Measurements from ENCODE around the gene ACIN1. TPM values are rescaled to one million over a fixed set of nuclear protein-coding genes. Genes with fewer than 3 reads are reported as not detected.

The ACIN1 gene
- polyA plus RNA-seq, 1 donor (not counting 4 experiments of a cell fraction or from before 2014, with no cell fraction given), result 104 TPM

DNA sequence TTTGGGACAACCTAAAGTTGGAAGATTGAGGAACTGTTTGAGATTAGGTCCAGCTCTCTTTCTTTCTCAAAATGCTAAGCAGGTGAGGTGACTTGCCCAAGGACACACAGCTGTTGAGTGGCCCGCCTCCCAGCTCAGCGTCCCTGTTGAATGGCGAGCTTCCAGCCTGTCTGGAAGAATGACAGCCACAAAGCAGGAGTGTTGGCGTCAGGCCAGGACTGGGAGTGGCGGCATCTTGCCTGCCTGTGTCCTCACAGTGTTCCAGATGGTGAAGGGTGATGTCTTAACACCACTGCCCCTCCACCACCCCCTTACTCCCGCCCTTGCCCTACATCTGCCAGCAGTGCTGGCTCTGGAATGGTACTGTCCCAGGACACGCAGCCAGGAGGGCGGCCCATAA, 28.5 kb upstream of the ACIN1 start:
- H3K27ac ChIP-seq (ENCODE audit: control insufficient read depth, insufficient read depth, low read length), result no peak overlapping the region
- DNase-seq (ENCODE audit: low read depth, low spot score) (no peak), FAIRE-seq (no peak)
- dilution Hi-C loops (cut with MboI; ENCODE audit: extremely low pct_ligation_motif_present, low sequenced_read_pairs), result no loop called here
- H4K20me1 ChIP-seq (ENCODE audit: control insufficient read depth, extremely low read depth, insufficient read depth, low read length), result no peaks in the 10 kb centered on the region
- no peak for TF ChIP-seq EZH2 (IDR thresholded peaks at IDR 0.05; ENCODE audit: low read length)
- no peak for TF ChIP-seq CTCF (optimal IDR thresholded peaks at IDR 0.05 in 1 of 3, IDR thresholded peaks at IDR 0.05 in 1 of 3, conservative IDR thresholded peaks at IDR 0.05 in 1 of 3; ENCODE audit: extremely low read depth in 1 of 3, insufficient read depth in 2 of 3, low read length in 3 of 3)
- H3K4me1 ChIP-seq (ENCODE audit: control insufficient read depth, extremely low read depth, insufficient read depth, low read length), result peaks cover 15% of the 10 kb centered on the region
- no peak overlapping the region for H3K9ac ChIP-seq (ENCODE audit: control insufficient read depth, extremely low read depth, insufficient read depth, low read length)
- H2AFZ ChIP-seq (ENCODE audit: control insufficient read depth, low read length), result no peak overlapping the region
- H3K4me3 ChIP-seq (ENCODE audit: control insufficient read depth in 2 of 3, extremely low read depth in 1 of 3, insufficient read depth in 2 of 3, low read depth in 1 of 3, low read length in 3 of 3), result no peak overlapping the region
- no peak overlapping the region for H3K4me2 ChIP-seq (ENCODE audit: control insufficient read depth, extremely low read depth, insufficient read depth, low read depth, low read length)
- no peaks in the 10 kb centered on the region for H3K9me1 ChIP-seq (ENCODE audit: control insufficient read depth, extremely low read depth, insufficient read depth, low read length)
- peaks cover 0 to 12% of the 10 kb centered on the region in 2 experiments for H3K36me3 ChIP-seq (ENCODE audit: control insufficient read depth in 2 of 2, extremely low read depth in 1 of 2, insufficient read depth in 2 of 2, low read length in 2 of 2)
- H3K27me3 ChIP-seq (ENCODE audit: control insufficient read depth, extremely low read depth, insufficient read depth, low read length), result no peaks in the 10 kb centered on the region
- no peaks in the 10 kb centered on the region for H3K79me2 ChIP-seq (ENCODE audit: control insufficient read depth, insufficient read depth, low read length)
- H3K9me3 ChIP-seq (ENCODE audit: control insufficient read depth, low read depth, low read length), result no peaks in the 10 kb centered on the region

DNA sequence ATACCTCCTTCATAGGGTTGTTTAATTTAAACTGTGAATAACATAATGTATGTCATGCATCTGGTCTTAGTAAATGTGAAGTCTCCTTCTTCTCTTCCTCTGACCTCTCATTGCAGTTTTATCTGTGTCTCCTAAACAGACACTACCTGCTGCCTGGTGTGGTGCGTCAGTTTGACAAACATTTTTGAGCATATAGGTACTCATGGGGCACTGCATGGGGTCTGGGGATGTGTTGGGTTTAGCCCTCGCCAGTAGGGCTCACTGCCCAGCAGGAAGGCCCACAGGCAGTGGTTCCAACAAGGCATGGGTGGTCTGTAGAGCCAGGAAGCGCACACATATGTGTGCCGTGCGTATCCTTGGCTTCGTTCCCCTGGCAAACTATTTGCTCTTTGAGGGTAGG, 27.1 kb upstream of the ACIN1 start:
- FAIRE-seq (no peak), DNase-seq (ENCODE audit: low read depth, low spot score) (no peak)
- Histone ChIP-seq H3K4me3 (ENCODE audit: control insufficient read depth in 2 of 3, extremely low read depth in 1 of 3, insufficient read depth in 2 of 3, low read depth in 1 of 3, low read length in 3 of 3) (no peak overlapping the region), H3K9me1 (ENCODE audit: control insufficient read depth, extremely low read depth, insufficient read depth, low read length) (no peaks in the 10 kb centered on the region), H3K9me3 (ENCODE audit: control insufficient read depth, low read depth, low read length) (no peaks in the 10 kb centered on the region), H4K20me1 (ENCODE audit: control insufficient read depth, extremely low read depth, insufficient read depth, low read length) (no peaks in the 10 kb centered on the region), H3K27me3 (ENCODE audit: control insufficient read depth, extremely low read depth, insufficient read depth, low read length) (no peaks in the 10 kb centered on the region), H3K4me1 (ENCODE audit: control insufficient read depth, extremely low read depth, insufficient read depth, low read length) (peaks cover 15% of the 10 kb centered on the region), H3K79me2 (ENCODE audit: control insufficient read depth, insufficient read depth, low read length) (no peaks in the 10 kb centered on the region), H3K4me2 (ENCODE audit: control insufficient read depth, extremely low read depth, insufficient read depth, low read depth, low read length) (no peak overlapping the region), H2AFZ (ENCODE audit: control insufficient read depth, low read length) (no peak overlapping the region), H3K36me3 (ENCODE audit: control insufficient read depth in 2 of 2, extremely low read depth in 1 of 2, insufficient read depth in 2 of 2, low read length in 2 of 2) (peaks cover 0 to 3% of the 10 kb centered on the region in 2 experiments), H3K9ac (ENCODE audit: control insufficient read depth, extremely low read depth, insufficient read depth, low read length) (no peak overlapping the region), H3K27ac (ENCODE audit: control insufficient read depth, insufficient read depth, low read length) (no peak overlapping the region)
- TF ChIP-seq EZH2 (IDR thresholded peaks at IDR 0.05; ENCODE audit: low read length) (no peak), CTCF (optimal IDR thresholded peaks at IDR 0.05 in 1 of 3, IDR thresholded peaks at IDR 0.05 in 1 of 3, conservative IDR thresholded peaks at IDR 0.05 in 1 of 3; ENCODE audit: extremely low read depth in 1 of 3, insufficient read depth in 2 of 3, low read length in 3 of 3) (no peak)
- dilution Hi-C loops (cut with MboI; ENCODE audit: extremely low pct_ligation_motif_present, low sequenced_read_pairs), result no loop called here

All from keratinocyte (primary cell).